OCI-LY7 (cell line): Measurements from ENCODE around the gene ZNF497. TPM values are rescaled to one million over a fixed set of nuclear protein-coding genes. Genes with fewer than 3 reads are reported as not detected.

ENCODE experiments used
- BruUV-seq: library from RNA; stranded (reverse); fragments of 400-500 nt; replicated peaks from 2 replicates; lab custom pipeline; 2021; lab: Mats Ljungman, UMichigan
- CTCF ChIA-PET: fragments of 300-600 bp; sonication (Branson Sonifier 250); formaldehyde crosslinking; loops from one replicate; lab custom pipeline; 2022; ENCODE audit warnings: antibody characterized with exemption; ENCODE audit not compliant: unreplicated experiment; lab: Charles Lee
- POLR2A ChIA-PET: fragments of 300-600 bp; sonication (Branson Sonifier 250); formaldehyde crosslinking; loops from one replicate; lab custom pipeline; 2022; ENCODE audit warnings: antibody characterized with exemption; lab: Charles Lee
- DNase-seq: peaks from one replicate; pipeline ENCODE4 v3.0.0-alpha.2; 2015; ENCODE audit warnings: low spot score
- H2AFZ ChIP-seq: fragments of 200-600 bp; sonication (generic), shearing (Covaris generic); 2 replicates; pipeline ENCODE4 v1.6.1; 2014; ENCODE audit warnings: mild to moderate bottlenecking, antibody characterized with exemption, low read length, moderate library complexity
- H3K27ac ChIP-seq: fragments of 200-600 bp; sonication (generic); 2 replicates; pipeline ENCODE4 v1.5.1; 2014; ENCODE audit warnings: mixed run types, low read depth, mild to moderate bottlenecking, moderate library complexity, low read length, inconsistent platforms; ENCODE audit not compliant: poor library complexity, severe bottlenecking
- H3K36me3 ChIP-seq: fragments of 200-600 bp; sonication (generic); 2 replicates; pipeline ENCODE4 v1.6.1; 2014; ENCODE audit warnings: mild to moderate bottlenecking, antibody characterized with exemption, low read length, moderate library complexity, mixed read lengths; ENCODE audit not compliant: insufficient read depth
- H3K4me1 ChIP-seq: fragments of 200-600 bp; sonication (generic); 2 replicates; pipeline ENCODE4 v1.5.1; 2014; ENCODE audit warnings: mild to moderate bottlenecking, low read length; ENCODE audit not compliant: insufficient read depth, poor library complexity, severe bottlenecking
- H3K4me2 ChIP-seq: fragments of 200-600 bp; sonication (generic); 2 replicates; pipeline ENCODE4 v1.6.1; 2014; ENCODE audit warnings: mild to moderate bottlenecking, low read length
- H3K4me3 ChIP-seq: fragments of 200-600 bp; sonication (generic); 2 replicates; pipeline ENCODE4 v1.5.1; 2014; ENCODE audit warnings: mild to moderate bottlenecking, low read depth, low read length; ENCODE audit not compliant: poor library complexity, severe bottlenecking
- H3K79me2 ChIP-seq: fragments of 200-600 bp; sonication (generic); 2 replicates; pipeline ENCODE4 v1.6.1; 2016; ENCODE audit warnings: low read depth, mild to moderate bottlenecking, low read length, moderate library complexity, mixed read lengths; ENCODE audit not compliant: insufficient read depth
- H3K9me2 ChIP-seq: fragments of 200-600 bp; sonication (generic); 2 replicates; pipeline ENCODE4 v1.6.1; 2016; ENCODE audit warnings: mild to moderate bottlenecking, low read length, mixed read lengths; ENCODE audit not compliant: insufficient read depth
- H3K9me3 ChIP-seq: fragments of 200-600 bp; sonication (generic); 2 replicates; pipeline ENCODE4 v1.6.1; 2014; ENCODE audit warnings: mild to moderate bottlenecking, mixed run types, low read length, mixed read lengths
- H4K20me1 ChIP-seq: fragments of 200-600 bp; sonication (generic); 2 replicates; pipeline ENCODE4 v1.6.1; 2014; ENCODE audit warnings: mild to moderate bottlenecking, antibody characterized with exemption, low read length, moderate library complexity, mixed read lengths; ENCODE audit not compliant: insufficient read depth
- CTCF ChIP-seq: fragments of 200-600 bp; sonication (generic); conservative IDR thresholded peaks from 2 replicates; pipeline ENCODE4 v1.5.1; 2014; ENCODE audit warnings: mild to moderate bottlenecking, antibody characterized with exemption, low read length, moderate library complexity, mixed read lengths
- EZH2phosphoT487 ChIP-seq: fragments of 200-600 bp; sonication (generic); IDR thresholded peaks from 2 replicates; pipeline ENCODE4 v1.6.1; 2018; ENCODE audit warnings: low read depth, borderline replicate concordance, mild to moderate bottlenecking, mixed run types, antibody characterized with exemption, low read length, moderate library complexity, mixed read lengths
- intact Hi-C: fragments of 100-400 bp; cut with micrococcal nuclease; formaldehyde crosslinking; loops from one replicate; pipeline ENCODE4 v1.10.0; 2022; ENCODE audit not compliant: unreplicated experiment
- total RNA-seq, 2 experiments: library from RNA; depleted of rRNA in 1 of 2; stranded (reverse); fragments of >200 nt in 1 of 2; shearing (Covaris generic) in 1 of 2; gene quantifications; 2 replicates each; pipeline ENCODE4 v1.2.3, GENCODE V29; 2014 to 2022

The ZNF497 gene
- total RNA-seq, 2 experiments from 2014 or later, result 3.6 to 6.1 TPM

GRCh38 chr19:58380662-58381459 is 18.3 kb upstream of the ZNF497 start, which contains the start of gene ZNF837:
Gene ZNF837 (minus strand): TSS chr19:58381030. CDS start chr19:58369332, 11,698 bp downstream.
- Histone ChIP-seq H3K9me2 (no peaks in the 10 kb centered on the region), H3K36me3 (no peaks in the 10 kb centered on the region), H3K4me3 (peak within 1 kb of the TSS; percentile 71), H3K4me1 (peaks cover 31% of the 10 kb centered on the region), H4K20me1 (no peaks in the 10 kb centered on the region), H3K4me2 (peak within 1 kb of the TSS; percentile 91), H2AFZ (peak within 1 kb of the TSS; percentile 47), H3K79me2 (no peaks in the 10 kb centered on the region; the same call in 1 of the 2 replicates), H3K27ac (peak within 1 kb of the TSS; percentile 56), H3K9me3 (no peaks in the 10 kb centered on the region)
- ChIA-PET CTCF (no interaction called here), POLR2A (interaction anchor here (0.8 to 1.5 kb wide), 3 partner anchors 18 to 145 kb away, joined by 3 to 6 read pairs (median 4); partner anchors contain the start of gene ZNF497)
- no TSS peak for BruUV-seq
- intact Hi-C loops, result loop anchor here (1.0 to 2.0 kb wide), 4 partner anchors 19 to 198 kb away; partner anchors contain the start of genes ERVK3-1, ZNF274, ZNF497 and ZSCAN22
- DNase-seq, result peak; percentile 100
- TF ChIP-seq CTCF, result 0 out of 2 replicates have a peak, but pooled peaks have one; percentile 1
- TF ChIP-seq EZH2phosphoT487, result no peak

- Histone ChIP-seq H3K9me2 (no peaks in the 10 kb centered on the region), H2AFZ (peak overlapping the region; percentile 47), H3K4me3 (peak overlapping the region; percentile 71), H3K9me3 (no peaks in the 10 kb centered on the region), H3K79me2 (no peaks in the 10 kb centered on the region; the same call in 1 of the 2 replicates), H3K4me2 (peak overlapping the region; percentile 91), H3K4me1 (peaks cover 25% of the 10 kb centered on the region), H3K36me3 (no peaks in the 10 kb centered on the region), H4K20me1 (no peaks in the 10 kb centered on the region), H3K27ac (peak overlapping the region; percentile 56)
- TF ChIP-seq EZH2phosphoT487 (no peak), CTCF (0 out of 2 replicates have a peak, but pooled peaks have one; percentile 23)
- DNase-seq, result no peak
- POLR2A ChIA-PET, result interaction anchor here (0.8 to 1.5 kb wide), 2 partner anchors 18 to 32 kb away, joined by 4 to 6 read pairs; partner anchors contain the start of gene ZNF497
- BruUV-seq, result TSS peak; percentile 55
- intact Hi-C loops, result loop anchor here (2.0 kb wide), 1 partner anchor 53 kb away; the partner anchor contains the start of gene ZSCAN22
- CTCF ChIA-PET, result no interaction called here
Observed at GRCh38 chr19:58380037-58380661, 17.6 kb upstream of the ZNF497 start.
